Heart left ventricle (tissue), 13 donors: ENCODE results near the gene DPP3.

ENCODE experiments used
- POLR2A ChIP-seq, 2 donors: fragments of 450-650 bp; IDR thresholded peaks; one replicate each; pipeline ENCODE4 v1.6.1; 2017; ENCODE audit warnings: antibody characterized with exemption in 2 of 2, mild to moderate bottlenecking in 2 of 2, moderate library complexity in 2 of 2
- TF ChIP-seq, protein P1 (sequence below), 12 donors: fragments of 200-600 bp; sonication (generic) in 4 of 12; IDR thresholded peaks; one replicate each; pipeline versions ENCODE4 v1.5.0 to v1.8.0; 2018 to 2022; ENCODE audit warnings: antibody characterized with exemption in 12 of 12, mild to moderate bottlenecking in 5 of 12
- donor health status: ischemic (EF 13 %, LVEDD 7.1; RV severe dilation, severe dysfunction).
- donor health status: DM: no; HTN: yes; CAD: no.
- donor health status: DM: no; HTN: no; CAD: no.
- donor health status: ischemic (EF 25% LVEDD 6.9; RV normal size, moderate dysfunction).
- donor health status: ischemic (EF 25% LVEDD 5.7; RV mildly dilated, moderate dysfunction).
- donor health status: ischemic (EF 35%, LVEDD 5.7; RV mildly dilated, moderate dysfunction).
- donor health status: nonischemic (EF 11% LVEDD 7.7; RV severe dilation, severe dysfunction).
- donor health status: DM: yes; HTN: yes; CAD: no.
- donor health status: PGD.
- donor health status: ischemic (EF 29% LVEDD 5.4; RV normal size, mild dysfunction).
- donor health status: nonischemic (EF 23%, LVEDD 6.1; RV moderate dilation, normal function).

DNA sequence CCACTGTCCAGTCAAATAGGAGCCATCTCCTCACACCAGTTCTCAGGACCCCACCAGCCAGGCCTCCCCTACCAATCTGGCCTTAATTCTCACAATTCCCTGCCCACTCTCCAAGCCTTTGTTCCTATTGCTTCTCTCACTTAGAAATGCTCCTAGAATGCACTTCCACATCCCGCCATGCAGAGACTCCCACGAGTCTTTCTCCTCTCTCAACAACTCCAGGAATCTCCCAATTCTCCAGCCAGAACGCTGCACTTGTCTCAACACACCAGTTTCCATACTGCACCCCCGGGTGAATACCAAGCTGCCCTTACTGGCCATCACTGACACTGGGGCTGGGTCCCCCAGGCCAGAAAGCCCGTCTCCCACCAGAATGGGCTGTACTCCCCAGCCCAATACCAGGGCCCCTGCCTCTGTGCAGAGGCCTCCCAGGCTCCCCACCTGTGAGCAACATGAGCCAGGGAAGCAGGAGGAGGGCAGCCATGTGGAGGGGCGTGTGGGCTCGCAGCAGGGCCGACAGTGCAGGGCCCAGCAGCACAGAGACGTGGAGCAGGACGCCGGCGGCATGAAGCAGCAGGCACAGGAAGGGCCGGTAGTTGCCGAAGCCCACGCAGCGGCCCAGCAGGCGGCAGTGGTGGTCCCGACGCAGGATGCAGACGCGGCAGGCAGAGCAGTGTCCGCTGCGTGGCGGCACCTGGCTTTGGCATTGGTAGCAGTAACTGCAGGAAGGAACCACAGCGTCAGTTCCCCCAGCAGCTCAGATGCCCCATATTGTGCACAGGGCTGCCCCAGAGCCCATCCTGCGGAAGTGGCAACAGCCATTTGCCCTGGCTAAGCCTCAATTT lies 63.3 kb downstream of the DPP3 start:
- TF ChIP-seq, protein P1, sequence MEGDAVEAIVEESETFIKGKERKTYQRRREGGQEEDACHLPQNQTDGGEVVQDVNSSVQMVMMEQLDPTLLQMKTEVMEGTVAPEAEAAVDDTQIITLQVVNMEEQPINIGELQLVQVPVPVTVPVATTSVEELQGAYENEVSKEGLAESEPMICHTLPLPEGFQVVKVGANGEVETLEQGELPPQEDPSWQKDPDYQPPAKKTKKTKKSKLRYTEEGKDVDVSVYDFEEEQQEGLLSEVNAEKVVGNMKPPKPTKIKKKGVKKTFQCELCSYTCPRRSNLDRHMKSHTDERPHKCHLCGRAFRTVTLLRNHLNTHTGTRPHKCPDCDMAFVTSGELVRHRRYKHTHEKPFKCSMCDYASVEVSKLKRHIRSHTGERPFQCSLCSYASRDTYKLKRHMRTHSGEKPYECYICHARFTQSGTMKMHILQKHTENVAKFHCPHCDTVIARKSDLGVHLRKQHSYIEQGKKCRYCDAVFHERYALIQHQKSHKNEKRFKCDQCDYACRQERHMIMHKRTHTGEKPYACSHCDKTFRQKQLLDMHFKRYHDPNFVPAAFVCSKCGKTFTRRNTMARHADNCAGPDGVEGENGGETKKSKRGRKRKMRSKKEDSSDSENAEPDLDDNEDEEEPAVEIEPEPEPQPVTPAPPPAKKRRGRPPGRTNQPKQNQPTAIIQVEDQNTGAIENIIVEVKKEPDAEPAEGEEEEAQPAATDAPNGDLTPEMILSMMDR (IDR thresholded peaks at IDR 0.05) = peak in 10 of 12 donors; percentile 14 to 52 (median 32)
- no peak for TF ChIP-seq POLR2A (IDR thresholded peaks at IDR 0.05)
